OCI-LY1 (cell line): ENCODE data around the gene RBMS3.

Source experiments
- H2AFZ ChIP-seq: fragments of 200-600 bp; sonication (generic), shearing (Covaris generic); 2 replicates; pipeline ENCODE4 v1.6.0; 2014; ENCODE audit warnings: antibody characterized with exemption, mild to moderate bottlenecking, low read length
- H3F3A ChIP-seq: fragments of 200-600 bp; sonication (generic), shearing (Covaris generic); 2 replicates; pipeline ENCODE4 v1.6.0; 2014; ENCODE audit warnings: mild to moderate bottlenecking, antibody characterized with exemption, low read length, moderate library complexity; ENCODE audit not compliant: insufficient read depth
- H3K27ac ChIP-seq: fragments of 200-600 bp; sonication (generic); 2 replicates; pipeline ENCODE4 v1.5.1; 2014; ENCODE audit warnings: low read length, mixed run types, mild to moderate bottlenecking, low read depth; ENCODE audit not compliant: poor library complexity, severe bottlenecking
- H3K27me3 ChIP-seq: fragments of 200-600 bp; sonication (generic); 2 replicates; pipeline ENCODE4 v1.6.0; 2014; ENCODE audit warnings: antibody characterized with exemption, mild to moderate bottlenecking, low read length, moderate library complexity; ENCODE audit not compliant: insufficient read depth
- H3K36me3 ChIP-seq: fragments of 200-600 bp; sonication (generic); 2 replicates; pipeline ENCODE4 v1.6.1; 2014; ENCODE audit warnings: mild to moderate bottlenecking, antibody characterized with exemption, low read length, moderate library complexity, mixed read lengths; ENCODE audit not compliant: insufficient read depth
- H3K4me1 ChIP-seq: fragments of 200-600 bp; sonication (generic); 2 replicates; pipeline ENCODE4 v1.5.1; 2014; ENCODE audit warnings: mild to moderate bottlenecking, low read length, moderate library complexity; ENCODE audit not compliant: insufficient read depth, severe bottlenecking
- H3K4me2 ChIP-seq: fragments of 200-600 bp; sonication (generic), shearing (Covaris generic); 2 replicates; pipeline ENCODE4 v1.6.1; 2014; ENCODE audit warnings: low read length
- H3K4me3 ChIP-seq: fragments of 200-600 bp; sonication (generic); 2 replicates; pipeline ENCODE4 v1.5.1; 2014; ENCODE audit warnings: low read length, low read depth, mild to moderate bottlenecking, mixed read lengths; ENCODE audit not compliant: poor library complexity, severe bottlenecking
- H3K79me2 ChIP-seq: fragments of 200-600 bp; shearing (Covaris generic); 2 replicates; pipeline ENCODE4 v1.6.1; 2016; ENCODE audit warnings: mixed run types, low read length, mixed read lengths; ENCODE audit not compliant: insufficient read depth
- H3K9ac ChIP-seq: fragments of 200-600 bp; sonication (generic), shearing (Covaris generic); 2 replicates; pipeline ENCODE4 v1.6.1; 2014; ENCODE audit warnings: mild to moderate bottlenecking, low read length, mixed read lengths
- H3K9me2 ChIP-seq: fragments of 200-600 bp; sonication (generic), shearing (Covaris generic); 2 replicates; pipeline ENCODE4 v1.6.1; 2014; ENCODE audit warnings: low read depth, mild to moderate bottlenecking, low read length, mixed read lengths
- H3K9me3 ChIP-seq: fragments of 200-600 bp; shearing (Covaris generic); 2 replicates; pipeline ENCODE4 v1.6.1; 2014; ENCODE audit warnings: low read length, mixed read lengths
- H4K20me1 ChIP-seq: fragments of 200-600 bp; sonication (generic), shearing (Covaris generic); 2 replicates; pipeline ENCODE4 v1.6.0; 2016; ENCODE audit warnings: mild to moderate bottlenecking, low read length; ENCODE audit not compliant: insufficient read depth
- CTCF ChIP-seq: fragments of 200-600 bp; sonication (generic), shearing (Covaris generic); IDR thresholded peaks from 2 replicates; pipeline ENCODE4 v1.5.1; 2017; ENCODE audit warnings: mild to moderate bottlenecking, antibody characterized with exemption, low read length, moderate library complexity, mixed read lengths
- EZH2 ChIP-seq: fragments of 200-600 bp; sonication (generic), shearing (Covaris generic); IDR thresholded peaks from 2 replicates; pipeline ENCODE4 v1.8.0; 2017; ENCODE audit warnings: borderline replicate concordance, mixed run types, mild to moderate bottlenecking, antibody characterized with exemption, low read length, moderate library complexity, mixed read lengths

RBMS3 gene

DNA sequence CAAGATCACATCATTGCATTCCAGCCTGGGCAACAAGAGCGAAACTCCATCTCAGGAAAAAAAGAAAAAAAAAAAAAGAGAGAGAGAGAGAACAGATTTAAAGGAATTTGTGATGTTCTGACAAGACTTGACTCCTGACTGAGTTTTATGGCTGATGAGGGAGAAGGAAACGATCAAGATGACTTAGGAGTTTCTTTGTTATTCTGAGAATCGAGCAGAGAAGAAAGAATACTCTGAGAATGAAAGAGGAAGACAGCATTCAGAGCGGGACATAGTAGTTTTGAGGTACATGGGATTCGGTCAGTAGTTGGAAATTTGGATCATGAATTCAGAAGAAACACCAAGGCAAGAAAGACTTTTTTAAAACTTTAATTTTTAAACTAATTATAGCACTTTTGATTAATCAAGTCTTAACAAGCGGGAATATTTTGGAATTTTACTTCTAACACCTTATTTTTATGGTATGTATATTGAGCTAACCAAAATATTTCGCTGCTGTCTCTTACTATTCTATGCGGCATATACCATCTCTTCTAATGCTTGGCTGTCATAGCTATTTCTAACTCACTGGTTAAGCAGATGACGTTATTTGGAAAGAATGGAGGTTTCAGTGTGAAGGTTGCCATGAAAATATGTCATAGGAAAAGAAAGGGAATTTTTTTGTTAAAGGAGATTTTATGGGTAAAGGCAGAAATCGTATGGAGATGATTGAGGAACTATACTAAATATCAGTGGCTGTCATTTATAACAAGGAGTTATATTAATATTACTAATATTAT is 644.1 kb downstream of the RBMS3 start:
- H3F3A ChIP-seq = no peaks in the 10 kb centered on the region
- H3K36me3 ChIP-seq = no peaks in the 10 kb centered on the region
- H3K9ac ChIP-seq = no peak overlapping the region
- no peaks in the 10 kb centered on the region for H4K20me1 ChIP-seq
- no peak overlapping the region for H3K27ac ChIP-seq
- H3K4me1 ChIP-seq = no peaks in the 10 kb centered on the region
- no peaks in the 10 kb centered on the region for H3K27me3 ChIP-seq
- no peaks in the 10 kb centered on the region for H3K9me2 ChIP-seq
- no peak overlapping the region for H2AFZ ChIP-seq
- H3K4me2 ChIP-seq = no peak overlapping the region
- H3K9me3 ChIP-seq = no peaks in the 10 kb centered on the region
- H3K79me2 ChIP-seq = no peaks in the 10 kb centered on the region
- TF ChIP-seq EZH2 (no peak), CTCF (no peak)
- H3K4me3 ChIP-seq = no peak overlapping the region

DNA sequence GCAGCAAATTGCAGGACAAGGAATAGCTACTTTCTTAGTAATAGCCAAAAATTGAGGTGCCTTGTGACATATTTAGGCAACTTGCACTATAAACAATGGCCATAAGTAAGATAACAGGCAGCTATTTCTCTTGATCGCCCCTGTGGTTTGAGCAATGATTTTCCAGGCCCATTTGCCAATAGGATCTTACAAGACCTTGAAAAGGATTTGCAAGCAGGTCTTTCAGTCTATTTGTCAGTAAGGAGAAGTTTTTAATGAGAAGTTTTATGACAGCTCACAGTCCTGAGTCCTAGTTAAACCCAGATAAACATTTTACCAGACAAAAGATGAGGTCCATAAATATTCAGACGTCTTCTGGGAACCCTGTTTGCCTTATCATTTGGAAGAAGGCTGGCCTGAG is 645.5 kb downstream of the RBMS3 start:
- H3K9me3 ChIP-seq = no peaks in the 10 kb centered on the region
- H3K27me3 ChIP-seq = no peaks in the 10 kb centered on the region
- no peak overlapping the region for H3K27ac ChIP-seq
- H2AFZ ChIP-seq = no peak overlapping the region
- H3K79me2 ChIP-seq = no peaks in the 10 kb centered on the region
- H3K9me2 ChIP-seq = no peaks in the 10 kb centered on the region
- H3K4me2 ChIP-seq = no peak overlapping the region
- TF ChIP-seq CTCF = no peak
- TF ChIP-seq EZH2 = no peak
- H3K36me3 ChIP-seq = no peaks in the 10 kb centered on the region
- H3K4me3 ChIP-seq = no peak overlapping the region
- H3F3A ChIP-seq = no peaks in the 10 kb centered on the region
- no peaks in the 10 kb centered on the region for H4K20me1 ChIP-seq
- H3K9ac ChIP-seq = no peak overlapping the region
- no peaks in the 10 kb centered on the region for H3K4me1 ChIP-seq

DNA sequence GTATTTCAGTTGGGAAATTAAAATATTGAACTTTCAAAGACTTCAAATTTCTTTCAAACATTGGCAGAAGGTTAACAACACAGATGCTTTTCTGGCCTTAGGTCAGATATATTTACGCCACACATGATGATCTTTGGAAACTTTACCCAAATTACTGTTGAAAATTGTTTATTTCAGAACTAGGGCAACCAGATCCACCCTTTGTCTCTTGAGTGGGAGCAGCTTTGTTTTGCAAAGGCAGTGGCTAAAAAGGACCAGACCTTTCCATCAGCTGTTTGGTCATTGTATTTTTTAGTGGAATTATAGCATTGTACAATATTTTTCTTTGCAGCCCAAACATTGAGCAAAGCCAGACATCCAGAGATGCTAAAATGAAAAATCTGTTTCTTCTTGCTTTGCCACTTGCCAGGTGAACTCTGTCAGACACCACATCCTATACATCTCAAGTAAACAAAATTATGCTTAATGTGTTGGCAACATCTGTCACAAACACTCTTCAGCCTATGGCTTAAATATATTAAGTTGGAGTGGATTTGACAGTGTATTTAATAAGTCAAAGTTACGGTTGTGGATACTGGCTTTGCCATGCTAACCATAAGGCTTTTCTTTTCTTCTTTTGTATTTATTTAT is 651.9 kb downstream of the RBMS3 start:
- H3K4me3 ChIP-seq = no peak overlapping the region
- no peaks in the 10 kb centered on the region for H3K79me2 ChIP-seq
- no peak overlapping the region for H3K4me2 ChIP-seq
- peaks cover 23% of the 10 kb centered on the region for H3K4me1 ChIP-seq
- no peaks in the 10 kb centered on the region; the same call in 1 of the 2 replicates for H3F3A ChIP-seq
- no peaks in the 10 kb centered on the region for H3K9me3 ChIP-seq
- no peaks in the 10 kb centered on the region for H3K27me3 ChIP-seq
- H2AFZ ChIP-seq = no peak overlapping the region
- no peaks in the 10 kb centered on the region for H3K36me3 ChIP-seq
- no peaks in the 10 kb centered on the region for H3K9me2 ChIP-seq
- H3K27ac ChIP-seq = no peak overlapping the region
- no peak overlapping the region for H3K9ac ChIP-seq
- no peaks in the 10 kb centered on the region for H4K20me1 ChIP-seq
- TF ChIP-seq CTCF = no peak
- no peak for TF ChIP-seq EZH2
